ENCODE measurements around the gene SERTM1.

Gene SERTM1

GRCh38 chr13:36712290-36712689 is 38.5 kb downstream of the SERTM1 start:
- DNase-seq, result no peak

DNA sequence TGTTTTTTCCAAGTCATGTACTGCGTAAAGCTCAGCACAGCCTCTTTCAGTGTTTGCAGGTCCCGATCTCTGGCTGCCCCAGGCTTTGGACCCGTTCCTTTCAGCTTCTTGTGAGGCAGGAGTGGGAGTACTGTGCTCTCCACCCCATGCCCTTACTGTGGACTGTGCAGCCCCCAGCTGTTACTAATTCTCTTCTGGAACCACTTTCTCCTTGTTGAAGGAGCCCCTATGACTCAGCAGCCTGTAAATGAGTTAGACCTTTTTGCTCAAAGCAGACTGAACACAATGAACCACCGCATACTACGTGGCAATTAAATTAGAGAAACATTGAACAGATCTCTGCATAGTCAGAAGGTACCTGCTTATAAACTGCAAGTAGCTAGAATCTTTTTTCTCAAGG is 39.0 kb downstream of the SERTM1 start:
- DNase-seq, result no peak

DNA sequence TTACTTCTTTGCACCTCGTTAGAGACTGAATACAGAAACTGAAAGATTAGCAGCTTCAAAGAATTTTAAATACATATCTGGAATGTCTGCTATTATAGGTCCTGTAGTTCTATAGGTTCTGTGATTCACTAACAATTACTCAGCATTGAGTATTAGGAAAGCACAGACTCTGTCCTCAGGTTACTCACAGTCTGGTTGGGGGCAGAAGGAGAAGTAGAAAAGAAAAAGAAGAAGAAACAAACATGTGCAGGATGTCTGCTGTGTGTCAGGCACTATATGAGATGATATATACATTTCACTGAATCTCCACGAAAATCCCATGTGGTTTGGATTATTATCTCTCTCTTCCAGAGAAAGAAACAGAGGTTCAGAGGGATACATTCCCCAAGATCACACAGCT is 40.1 kb downstream of the SERTM1 start:
- no peak for DNase-seq

GRCh38 chr13:36715841-36716240 is 42.0 kb downstream of the SERTM1 start:
- DNase-seq, result no peak

GRCh38 chr13:36717017-36717416 is 43.2 kb downstream of the SERTM1 start:
- no peak for DNase-seq

DNA sequence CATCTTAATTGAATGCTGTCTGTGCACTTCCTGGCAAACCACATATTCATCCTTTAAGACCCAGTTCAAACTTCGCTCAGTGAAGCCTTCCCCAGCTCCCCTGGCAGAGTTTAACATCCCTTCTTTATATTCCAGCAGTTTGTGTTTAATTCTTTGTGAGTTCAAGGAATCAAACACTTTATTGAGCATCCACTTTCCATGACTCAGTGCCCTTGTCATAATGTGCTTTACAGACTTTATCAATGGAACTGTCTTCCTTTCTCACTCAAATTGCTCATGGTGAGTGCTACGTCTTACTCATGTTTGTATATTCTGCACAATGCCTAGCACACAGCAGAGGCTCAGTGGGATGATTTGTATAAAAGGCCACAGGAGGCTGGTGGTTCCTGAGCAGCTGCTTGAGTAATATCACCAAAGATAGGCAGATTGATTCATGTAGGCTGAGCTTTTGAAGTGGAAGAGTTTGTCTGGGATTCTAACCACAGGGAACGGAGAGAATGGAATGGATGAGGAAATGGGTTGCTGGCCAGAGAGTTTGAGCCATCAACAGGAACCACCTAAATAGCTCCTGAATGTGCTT is 44.2 kb downstream of the SERTM1 start:
- DNase-seq, result no peak

GRCh38 chr13:36718686-36719085 is 44.9 kb downstream of the SERTM1 start:
- no peak for DNase-seq

DNA sequence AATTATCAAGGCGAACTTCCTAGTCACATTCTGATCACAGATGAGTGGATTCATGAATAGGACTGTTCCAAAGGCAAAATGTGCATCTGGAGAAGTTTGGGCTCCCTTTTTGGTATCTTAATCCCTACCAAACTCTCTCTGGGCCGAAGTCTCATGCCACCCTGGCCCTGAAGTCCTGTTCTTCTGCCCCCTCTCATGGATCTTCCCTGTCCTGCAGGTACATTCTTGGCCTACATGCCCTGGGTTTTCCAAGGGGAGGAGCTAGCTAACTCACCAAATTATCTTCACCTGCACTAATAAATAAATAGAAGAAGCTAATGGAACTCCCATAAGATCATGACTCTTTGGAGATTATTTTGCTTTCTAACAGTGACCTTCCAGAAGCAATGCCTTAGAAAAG is 50.3 kb downstream of the SERTM1 start:
- DNase-seq, result no peak

DNA sequence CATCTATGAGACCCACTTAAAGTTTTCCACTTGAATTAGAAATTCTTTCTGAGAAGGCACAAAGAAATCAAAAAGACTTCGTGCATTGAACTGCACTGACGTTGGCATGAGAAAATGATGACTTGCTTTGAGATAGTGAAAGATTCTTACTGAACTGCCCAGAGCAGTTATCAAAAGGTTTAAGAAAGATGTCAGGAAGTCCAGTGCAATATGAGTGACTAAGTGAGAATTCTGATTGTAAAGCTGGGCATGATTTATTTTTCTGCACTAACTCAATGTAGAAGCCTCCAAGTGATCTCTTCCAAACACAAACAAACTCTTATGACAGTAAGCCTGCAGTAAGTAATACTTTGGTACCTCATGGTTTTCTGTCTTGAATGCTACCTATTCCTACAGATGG is 52.1 kb downstream of the SERTM1 start:
- DNase-seq, result no peak

DNA sequence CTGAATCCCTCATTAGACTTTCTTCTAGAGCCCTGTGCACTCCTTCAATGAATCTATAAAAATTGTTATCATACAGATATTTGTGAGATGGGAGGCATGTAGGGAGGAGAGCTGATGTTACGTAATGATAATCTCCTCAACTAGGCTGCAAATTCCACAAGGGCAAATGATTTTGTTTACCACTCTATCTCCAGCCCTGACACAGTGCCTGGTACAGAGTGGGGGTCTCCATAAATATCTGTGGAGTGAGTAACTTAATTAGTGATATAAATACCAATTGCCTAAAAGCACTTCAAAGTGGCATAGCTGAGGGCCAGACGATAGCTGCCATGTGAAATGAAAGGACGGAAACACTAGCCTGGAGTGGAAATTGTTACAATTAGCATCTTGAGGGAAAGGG is 54.2 kb downstream of the SERTM1 start:
- DNase-seq, result no peak

- no peak for DNase-seq
Measured at GRCh38 chr13:36736119-36736726, 62.4 kb downstream of the SERTM1 start.

DNA sequence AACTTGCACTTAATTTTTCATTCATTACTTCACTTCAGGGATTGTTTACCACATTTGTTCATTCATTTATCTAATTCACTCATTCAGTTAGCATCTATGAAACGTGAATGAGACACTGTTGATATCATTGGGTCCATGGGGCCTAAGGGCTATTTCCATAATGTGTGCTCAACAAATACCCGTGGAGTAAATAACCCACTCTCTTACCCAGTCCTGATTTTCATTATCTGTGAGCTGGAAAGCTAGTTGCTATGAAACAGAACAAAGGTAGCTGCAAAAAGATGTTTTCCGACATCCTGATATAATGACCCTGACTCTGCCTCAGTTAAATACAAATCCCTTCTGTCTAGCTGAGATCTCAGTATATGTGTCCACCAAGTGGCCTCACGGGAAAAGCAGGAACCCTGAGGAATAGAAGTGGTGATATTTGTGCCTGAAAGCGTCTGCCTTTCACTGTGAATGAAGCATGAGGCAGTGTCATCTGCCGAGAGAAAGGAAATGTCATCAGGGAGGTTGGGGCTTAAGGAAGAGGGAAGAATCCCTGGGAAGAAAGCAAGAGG is 63.8 kb downstream of the SERTM1 start:
- no peak for DNase-seq

DNA sequence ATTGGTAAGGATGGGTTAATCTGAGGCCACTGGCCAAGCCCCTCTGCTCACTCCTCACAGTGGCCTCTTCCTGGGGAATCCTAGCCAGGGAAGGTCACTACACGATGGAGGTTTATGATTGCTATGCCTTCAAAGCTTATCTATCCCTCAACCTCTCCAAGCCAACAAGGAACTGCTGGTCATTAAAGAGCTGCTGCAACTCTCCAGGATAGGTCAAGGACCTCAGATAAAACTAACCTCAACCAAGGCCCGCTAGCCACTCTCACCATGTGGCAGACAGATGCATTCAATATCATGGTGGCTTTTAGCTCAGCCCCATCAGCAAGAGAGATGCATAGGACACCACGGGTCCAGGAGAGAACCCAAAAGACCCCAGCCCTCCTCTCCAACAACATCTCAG is 71.6 kb downstream of the SERTM1 start:
- DNase-seq, result no peak

- no peak for DNase-seq
Measured at GRCh38 chr13:36746051-36746450, 72.2 kb downstream of the SERTM1 start.
